Stimulated activated CD4-positive, alpha-beta T cell treated with anti-CD3 and anti-CD28 coated beads, Interleukin-1b, Interleukin-23, amount 100 ng/mL, for 4 hours (primary cell): ENCODE data around the gene ZNF493.
A peak's percentile ranks its signal among the peaks of the same experiment; 100 is the strongest.

ENCODE experiments used
- DNase-seq, 2 donors: peaks; one replicate each; pipeline ENCODE4 v3.0.0-alpha.2; 2020; ENCODE audit warnings: low read depth in 2 of 2

Gene ZNF493

GRCh38 chr19:21396893-21397572 is at the start of gene ZNF493:
TSS of gene ZNF493 (plus strand) at chr19:21397133. CDS start at chr19:21397238, 105 bp downstream.
- peak; percentile 78 to 82 for DNase-seq

- no peak for DNase-seq
Measured at GRCh38 chr19:21352830-21353229, 44.1 kb upstream of the ZNF493 start.

GRCh38 chr19:21358768-21359451 is 38.0 kb upstream of the ZNF493 start, which contains the start of gene ZNF738:
TSS of gene ZNF738 (plus strand) at chr19:21359000. CDS start at chr19:21359141, 141 bp downstream.
- DNase-seq = peak; percentile 62 to 71

- DNase-seq = no peak
Measured at GRCh38 chr19:21362291-21362690, 34.6 kb upstream of the ZNF493 start.

GRCh38 chr19:21383980-21384582 is 12.9 kb upstream of the ZNF493 start:
- DNase-seq = no peak

- no peak for DNase-seq
Measured at GRCh38 chr19:21396121-21396520, 812 bp upstream of the ZNF493 start.

- no peak for DNase-seq
Measured at GRCh38 chr19:21398851-21399250, 1.9 kb downstream of the ZNF493 start.

GRCh38 chr19:21402303-21402985 is 5.5 kb downstream of the ZNF493 start:
- no peak for DNase-seq

GRCh38 chr19:21410166-21410565 is 13.2 kb downstream of the ZNF493 start:
- no peak for DNase-seq

GRCh38 chr19:21422244-21422643 is 25.3 kb downstream of the ZNF493 start:
- DNase-seq = no peak

GRCh38 chr19:21423057-21424041 is 26.4 kb downstream of the ZNF493 start:
- DNase-seq = no peak

GRCh38 chr19:21430675-21431074 is 33.7 kb downstream of the ZNF493 start:
- no peak for DNase-seq

GRCh38 chr19:21432590-21432989 is 35.7 kb downstream of the ZNF493 start:
- DNase-seq = no peak

GRCh38 chr19:21434516-21434915 is 37.6 kb downstream of the ZNF493 start:
- DNase-seq = no peak

- no peak for DNase-seq
Measured at GRCh38 chr19:21434967-21435544, 38.1 kb downstream of the ZNF493 start.

GRCh38 chr19:21439201-21439751 is 42.3 kb downstream of the ZNF493 start:
- DNase-seq = no peak

GRCh38 chr19:21440321-21440720 is 43.4 kb downstream of the ZNF493 start:
- DNase-seq = no peak

GRCh38 chr19:21451187-21451586 is 54.3 kb downstream of the ZNF493 start:
- no peak for DNase-seq

- DNase-seq = no peak
Measured at GRCh38 chr19:21454901-21455300, 58.0 kb downstream of the ZNF493 start.

- no peak for DNase-seq
Measured at GRCh38 chr19:21460686-21461085, 63.8 kb downstream of the ZNF493 start.
